PC-9 (cell line): ENCODE results near the gene SLC25A47.

Source experiments
- CTCF ChIP-seq: fragments of 200-600 bp; sonication (generic); conservative IDR thresholded peaks from 2 replicates; pipeline ENCODE4 v1.6.1; 2017; ENCODE audit warnings: mixed run types, antibody characterized with exemption, mild to moderate bottlenecking, moderate library complexity
- EZH2 ChIP-seq: fragments of 200-600 bp; sonication (generic); IDR thresholded peaks from 2 replicates; pipeline ENCODE4 v1.8.0; 2017; ENCODE audit warnings: antibody characterized with exemption, low read depth

GRCh38 chr14:100362311-100362927, 39.3 kb downstream of the SLC25A47 start:
- TF ChIP-seq CTCF (no peak), EZH2 (no peak)
